ENCODE results near the gene PHF10. TPM values are rescaled to one million over a fixed set of nuclear protein-coding genes. Genes with fewer than 3 reads are reported as not detected.
A peak's percentile ranks its signal among the peaks of the same experiment; 100 is the strongest.

Gene PHF10
- total and polyA plus RNA-seq, 2 donors = 44.2 to 76.1 TPM

GRCh38 chr6:169738204-169738975, 14.1 kb upstream of the PHF10 start:
- no peak overlapping the region for H3K4me3 ChIP-seq (ENCODE audit: low read depth, low read length)

GRCh38 chr6:169729961-169730360, 5.7 kb upstream of the PHF10 start:
- DNase-seq (ENCODE audit: extremely low spot score) = no peak
- Histone ChIP-seq H3K4me1 (ENCODE audit: insufficient read depth) (no peaks in the 10 kb centered on the region), H3K27ac (ENCODE audit: low read depth) (no peak overlapping the region), H3K36me3 (ENCODE audit: insufficient read depth) (no peaks in the 10 kb centered on the region), H3K4me3 (ENCODE audit: low read depth, low read length) (no peak overlapping the region)

More at GRCh38 chr6:169738204-169738975, 14.1 kb upstream of the PHF10 start:
- WGBS = 57% methylated on average over 9 of the region's 9 CpGs
- Histone ChIP-seq H3K36me3 (ENCODE audit: insufficient read depth) (no peaks in the 10 kb centered on the region), H3K27ac (ENCODE audit: low read depth) (no peak overlapping the region), H3K4me1 (ENCODE audit: insufficient read depth) (no peaks in the 10 kb centered on the region)
- DNase-seq (ENCODE audit: extremely low spot score) = no peak

GRCh38 chr6:169726963-169727362, 2.7 kb upstream of the PHF10 start:
- H3K4me3 ChIP-seq (ENCODE audit: low read depth, low read length) = no peak overlapping the region
- no peak overlapping the region for H3K27ac ChIP-seq (ENCODE audit: low read depth)
- no peak for DNase-seq (ENCODE audit: extremely low spot score)
- no peaks in the 10 kb centered on the region for H3K36me3 ChIP-seq (ENCODE audit: insufficient read depth)
- no peaks in the 10 kb centered on the region for H3K4me1 ChIP-seq (ENCODE audit: insufficient read depth)

GRCh38 chr6:169726049-169726400, 1.7 kb upstream of the PHF10 start:
- Histone ChIP-seq H3K36me3 (ENCODE audit: insufficient read depth) (no peaks in the 10 kb centered on the region), H3K4me3 (ENCODE audit: low read depth, low read length) (no peak overlapping the region), H3K4me1 (ENCODE audit: insufficient read depth) (no peaks in the 10 kb centered on the region), H3K27ac (ENCODE audit: low read depth) (no peak overlapping the region)
- WGBS = 95% methylated on average over 1 of the region's 1 CpG
- no peak for DNase-seq (ENCODE audit: extremely low spot score)

- H3K4me1 ChIP-seq (ENCODE audit: insufficient read depth) = no peaks in the 10 kb centered on the region
- H3K36me3 ChIP-seq (ENCODE audit: insufficient read depth) = no peaks in the 10 kb centered on the region
- H3K27ac ChIP-seq (ENCODE audit: low read depth) = peak overlapping the region; percentile 97
- 24% methylated on average over 29 of the region's 29 CpGs for WGBS
- H3K4me3 ChIP-seq (ENCODE audit: low read depth, low read length) = peak overlapping the region; percentile 98
- no peak for DNase-seq (ENCODE audit: extremely low spot score)
These were observed 1.1 kb upstream of the PHF10 start for GRCh38 chr6:169725125-169726048.

- Histone ChIP-seq H3K4me1 (ENCODE audit: insufficient read depth) (no peaks in the 10 kb centered on the region), H3K4me3 (ENCODE audit: low read depth, low read length) (peak overlapping the region; percentile 98), H3K36me3 (ENCODE audit: insufficient read depth) (no peaks in the 10 kb centered on the region), H3K27ac (ENCODE audit: low read depth) (peak overlapping the region; percentile 99)
- DNase-seq (ENCODE audit: extremely low spot score) = no peak
- WGBS = under 1% methylated on average over 57 of the region's 89 CpGs
These were observed 258 bp downstream of the PHF10 start for GRCh38 chr6:169723991-169724493.

GRCh38 chr6:169723200-169723909, 945 bp downstream of the PHF10 start:
- peak overlapping the region; percentile 99 for H3K27ac ChIP-seq (ENCODE audit: low read depth)
- no peak for DNase-seq (ENCODE audit: extremely low spot score)
- under 1% methylated on average over 70 of the region's 70 CpGs for WGBS
- peak overlapping the region; percentile 98 for H3K4me3 ChIP-seq (ENCODE audit: low read depth, low read length)
- no peaks in the 10 kb centered on the region for H3K4me1 ChIP-seq (ENCODE audit: insufficient read depth)
- no peaks in the 10 kb centered on the region for H3K36me3 ChIP-seq (ENCODE audit: insufficient read depth)

GRCh38 chr6:169722362-169723199, 1.7 kb downstream of the PHF10 start:
- 4% methylated on average over 22 of the region's 22 CpGs for WGBS
- Histone ChIP-seq H3K4me1 (ENCODE audit: insufficient read depth) (no peaks in the 10 kb centered on the region), H3K27ac (ENCODE audit: low read depth) (peak overlapping the region; percentile 51), H3K4me3 (ENCODE audit: low read depth, low read length) (peak overlapping the region; percentile 98), H3K36me3 (ENCODE audit: insufficient read depth) (no peaks in the 10 kb centered on the region)
- DNase-seq (ENCODE audit: extremely low spot score) = no peak

GRCh38 chr6:169720207-169720855, 4.0 kb downstream of the PHF10 start:
- no peaks in the 10 kb centered on the region for H3K36me3 ChIP-seq (ENCODE audit: insufficient read depth)
- H3K4me3 ChIP-seq (ENCODE audit: low read depth, low read length) = no peak overlapping the region
- no peaks in the 10 kb centered on the region for H3K4me1 ChIP-seq (ENCODE audit: insufficient read depth)
- H3K27ac ChIP-seq (ENCODE audit: low read depth) = no peak overlapping the region
- WGBS = 94% methylated on average over 3 of the region's 3 CpGs
- DNase-seq (ENCODE audit: extremely low spot score) = no peak

- no peaks in the 10 kb centered on the region for H3K4me1 ChIP-seq (ENCODE audit: insufficient read depth)
- H3K36me3 ChIP-seq (ENCODE audit: insufficient read depth) = no peaks in the 10 kb centered on the region
- no peak overlapping the region for H3K27ac ChIP-seq (ENCODE audit: low read depth)
- H3K4me3 ChIP-seq (ENCODE audit: low read depth, low read length) = no peak overlapping the region
- 92% methylated on average over 4 of the region's 4 CpGs for WGBS
- DNase-seq (ENCODE audit: extremely low spot score) = no peak
These were observed 5.2 kb downstream of the PHF10 start for GRCh38 chr6:169719117-169719516.

GRCh38 chr6:169714595-169714994, 9.7 kb downstream of the PHF10 start:
- Histone ChIP-seq H3K4me1 (ENCODE audit: insufficient read depth) (no peaks in the 10 kb centered on the region), H3K27ac (ENCODE audit: low read depth) (no peak overlapping the region), H3K36me3 (ENCODE audit: insufficient read depth) (peaks cover 3% of the 10 kb centered on the region), H3K4me3 (ENCODE audit: low read depth, low read length) (no peak overlapping the region)
- DNase-seq (ENCODE audit: extremely low spot score) = no peak
- 95% methylated on average over 9 of the region's 9 CpGs for WGBS

GRCh38 chr6:169714178-169714577, 10.1 kb downstream of the PHF10 start:
- H3K36me3 ChIP-seq (ENCODE audit: insufficient read depth) = peaks cover 3% of the 10 kb centered on the region
- no peak overlapping the region for H3K4me3 ChIP-seq (ENCODE audit: low read depth, low read length)
- no peak for DNase-seq (ENCODE audit: extremely low spot score)
- WGBS = 94% methylated on average over 2 of the region's 2 CpGs
- no peak overlapping the region for H3K27ac ChIP-seq (ENCODE audit: low read depth)
- no peaks in the 10 kb centered on the region for H3K4me1 ChIP-seq (ENCODE audit: insufficient read depth)

Data from urinary bladder (tissue), 4 donors.